Measurements from ENCODE around the gene ANKRD63.
A peak's percentile ranks its signal among the peaks of the same experiment; 100 is the strongest.

The ANKRD63 gene

DNA sequence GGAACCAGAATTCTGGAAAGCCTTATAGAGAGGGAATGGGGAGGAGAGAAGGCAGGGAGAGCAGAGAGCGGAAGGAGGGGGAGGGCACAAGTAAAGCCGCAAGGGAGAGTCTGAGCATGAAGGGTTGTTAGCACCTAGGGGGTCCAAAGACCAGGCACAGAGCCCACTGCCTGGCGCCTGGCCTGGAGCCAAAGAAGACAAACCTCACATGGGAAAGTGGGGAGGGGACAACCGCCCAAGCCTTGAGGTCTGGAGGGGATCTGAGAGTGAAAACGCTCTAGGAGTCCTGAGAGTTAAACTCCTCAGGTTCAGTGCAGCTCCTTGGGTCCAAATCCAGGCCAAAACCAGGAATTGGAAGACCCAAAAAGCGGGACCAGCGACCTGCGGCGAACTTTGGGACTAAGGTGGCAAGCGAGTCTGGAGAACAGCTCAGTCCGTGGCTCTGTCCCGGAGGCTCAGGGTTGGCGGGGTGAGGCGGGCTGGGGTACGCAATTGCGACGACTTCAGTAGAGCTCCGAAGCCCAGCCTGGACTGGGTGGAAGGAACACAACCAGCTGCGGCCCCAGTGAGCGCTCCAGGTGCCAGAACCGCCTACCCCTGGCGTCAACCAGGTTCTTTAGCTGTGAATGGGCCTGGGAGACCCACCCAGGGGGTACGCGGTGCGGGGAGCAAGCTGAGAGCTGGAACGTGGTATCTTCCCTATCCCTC lies 39.8 kb upstream of the ANKRD63 start:
- peaks cover 4% of the 10 kb centered on the region for H3K27me3 ChIP-seq (ENCODE audit: insufficient read depth, insufficient read length)
- TF ChIP-seq YY1 (IDR thresholded peaks at IDR 0.05; ENCODE audit: insufficient read depth, insufficient read length) (no peak), ZNF274 (IDR thresholded peaks at IDR 0.05; ENCODE audit: low read depth, low read length) (no peak), SUZ12 (IDR thresholded peaks at IDR 0.05; ENCODE audit: extremely low read depth, insufficient read depth, insufficient read length) (no peak)
- H3K4me1 ChIP-seq (ENCODE audit: insufficient read depth, insufficient read length): peaks cover 15% of the 10 kb centered on the region
- peak overlapping the region; percentile 28 for H3K4me3 ChIP-seq (ENCODE audit: insufficient read length, low read depth)
- H3K9me3 ChIP-seq (ENCODE audit: insufficient read depth, low read length): no peaks in the 10 kb centered on the region
- peaks cover 14% of the 10 kb centered on the region for H3K36me3 ChIP-seq (ENCODE audit: insufficient read depth, insufficient read length, low read length)
- no peak for DNase-seq (ENCODE audit: low read depth, low spot score)
- H3K9ac ChIP-seq (ENCODE audit: insufficient read length, low read depth): peak overlapping the region; percentile 72

GRCh38 chr15:40320931-40321371 lies 38.1 kb upstream of the ANKRD63 start:
- no peak overlapping the region for H3K9ac ChIP-seq (ENCODE audit: insufficient read length, low read depth)
- H3K27me3 ChIP-seq (ENCODE audit: insufficient read depth, insufficient read length): peaks cover 4% of the 10 kb centered on the region
- peaks cover 15% of the 10 kb centered on the region for H3K4me1 ChIP-seq (ENCODE audit: insufficient read depth, insufficient read length)
- DNase-seq (ENCODE audit: low read depth, low spot score): no peak
- TF ChIP-seq ZNF274 (IDR thresholded peaks at IDR 0.05; ENCODE audit: low read depth, low read length): no peak
- no peak for TF ChIP-seq YY1 (IDR thresholded peaks at IDR 0.05; ENCODE audit: insufficient read depth, insufficient read length)
- no peak for TF ChIP-seq SUZ12 (IDR thresholded peaks at IDR 0.05; ENCODE audit: extremely low read depth, insufficient read depth, insufficient read length)
- H3K4me3 ChIP-seq (ENCODE audit: insufficient read length, low read depth): no peak overlapping the region
- peaks cover 5% of the 10 kb centered on the region for H3K36me3 ChIP-seq (ENCODE audit: insufficient read depth, insufficient read length, low read length)
- no peaks in the 10 kb centered on the region for H3K9me3 ChIP-seq (ENCODE audit: insufficient read depth, low read length)

GRCh38 chr15:40320409-40320808 lies 37.5 kb upstream of the ANKRD63 start:
- DNase-seq (ENCODE audit: low read depth, low spot score): no peak
- TF ChIP-seq ZNF274 (IDR thresholded peaks at IDR 0.05; ENCODE audit: low read depth, low read length) (no peak), YY1 (IDR thresholded peaks at IDR 0.05; ENCODE audit: insufficient read depth, insufficient read length) (no peak), SUZ12 (IDR thresholded peaks at IDR 0.05; ENCODE audit: extremely low read depth, insufficient read depth, insufficient read length) (no peak)
- H3K36me3 ChIP-seq (ENCODE audit: insufficient read depth, insufficient read length, low read length): no peaks in the 10 kb centered on the region
- H3K9me3 ChIP-seq (ENCODE audit: insufficient read depth, low read length): no peaks in the 10 kb centered on the region
- no peak overlapping the region for H3K9ac ChIP-seq (ENCODE audit: insufficient read length, low read depth)
- H3K4me1 ChIP-seq (ENCODE audit: insufficient read depth, insufficient read length): peaks cover 15% of the 10 kb centered on the region
- no peak overlapping the region for H3K4me3 ChIP-seq (ENCODE audit: insufficient read length, low read depth)
- peaks cover 4% of the 10 kb centered on the region for H3K27me3 ChIP-seq (ENCODE audit: insufficient read depth, insufficient read length)

- Histone ChIP-seq H3K4me1 (ENCODE audit: insufficient read depth, insufficient read length) (peaks cover 13% of the 10 kb centered on the region), H3K4me3 (ENCODE audit: insufficient read length, low read depth) (no peak overlapping the region), H3K9ac (ENCODE audit: insufficient read length, low read depth) (no peak overlapping the region), H3K9me3 (ENCODE audit: insufficient read depth, low read length) (no peaks in the 10 kb centered on the region), H3K27me3 (ENCODE audit: insufficient read depth, insufficient read length) (peaks cover 4% of the 10 kb centered on the region), H3K36me3 (ENCODE audit: insufficient read depth, insufficient read length, low read length) (no peaks in the 10 kb centered on the region)
- no peak for TF ChIP-seq ZNF274 (IDR thresholded peaks at IDR 0.05; ENCODE audit: low read depth, low read length)
- TF ChIP-seq SUZ12 (IDR thresholded peaks at IDR 0.05; ENCODE audit: extremely low read depth, insufficient read depth, insufficient read length): no peak
- TF ChIP-seq YY1 (IDR thresholded peaks at IDR 0.05; ENCODE audit: insufficient read depth, insufficient read length): no peak
- no peak for DNase-seq (ENCODE audit: low read depth, low spot score)
Measured at GRCh38 chr15:40317580-40317979, 34.7 kb upstream of the ANKRD63 start.

DNA sequence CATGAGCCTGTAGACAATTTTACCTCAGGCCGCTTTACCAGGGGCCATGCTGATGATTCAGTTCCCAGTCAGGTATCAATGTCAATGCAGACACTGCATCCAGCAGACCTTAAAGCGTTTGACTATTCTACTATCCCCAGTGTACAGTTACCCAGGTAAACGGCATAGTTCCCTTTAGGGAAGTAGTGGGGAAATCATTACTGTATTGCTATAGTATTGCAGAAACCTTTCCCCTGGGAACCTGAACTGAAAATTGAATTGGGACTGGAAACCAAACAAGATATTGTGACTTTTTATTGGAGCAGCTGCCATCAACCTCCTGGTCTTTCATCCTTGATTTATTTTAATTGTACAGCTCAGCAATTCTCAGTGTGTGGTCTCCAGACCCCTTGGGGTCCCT lies 34.1 kb upstream of the ANKRD63 start:
- Histone ChIP-seq H3K4me1 (ENCODE audit: insufficient read depth, insufficient read length) (peaks cover 8% of the 10 kb centered on the region), H3K9me3 (ENCODE audit: insufficient read depth, low read length) (no peaks in the 10 kb centered on the region), H3K36me3 (ENCODE audit: insufficient read depth, insufficient read length, low read length) (no peaks in the 10 kb centered on the region), H3K27me3 (ENCODE audit: insufficient read depth, insufficient read length) (peaks cover 3% of the 10 kb centered on the region), H3K9ac (ENCODE audit: insufficient read length, low read depth) (no peak overlapping the region), H3K4me3 (ENCODE audit: insufficient read length, low read depth) (no peak overlapping the region)
- TF ChIP-seq YY1 (IDR thresholded peaks at IDR 0.05; ENCODE audit: insufficient read depth, insufficient read length): no peak
- no peak for TF ChIP-seq ZNF274 (IDR thresholded peaks at IDR 0.05; ENCODE audit: low read depth, low read length)
- no peak for TF ChIP-seq SUZ12 (IDR thresholded peaks at IDR 0.05; ENCODE audit: extremely low read depth, insufficient read depth, insufficient read length)
- no peak for DNase-seq (ENCODE audit: low read depth, low spot score)

DNA sequence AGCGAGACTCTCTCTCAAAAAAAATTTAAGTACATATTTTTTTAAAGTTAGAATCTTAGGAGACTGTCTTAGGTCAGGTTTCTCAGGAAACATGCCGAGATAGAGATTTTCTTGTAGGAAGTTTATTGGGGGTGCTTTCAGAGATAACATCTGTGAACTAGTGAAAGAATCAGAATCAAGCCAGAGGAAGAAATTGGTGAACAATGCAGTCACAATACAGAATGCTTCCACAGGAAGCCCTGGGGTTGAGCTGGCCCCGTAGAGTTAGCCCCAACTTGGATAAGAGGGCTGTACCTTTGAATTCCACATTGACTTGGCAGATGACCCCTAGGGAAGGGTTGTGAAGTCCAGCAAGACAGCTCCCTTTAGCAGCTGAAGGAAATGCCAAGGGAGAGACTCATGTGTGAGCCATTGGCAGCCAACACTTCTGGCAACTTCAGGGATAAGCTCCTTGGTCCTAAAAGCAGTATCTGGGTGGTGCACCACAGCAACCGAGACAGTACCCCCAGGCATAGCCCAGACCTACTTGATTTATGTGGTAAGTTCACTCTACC lies 31.9 kb upstream of the ANKRD63 start:
- H3K36me3 ChIP-seq (ENCODE audit: insufficient read depth, insufficient read length, low read length): no peaks in the 10 kb centered on the region
- H3K9me3 ChIP-seq (ENCODE audit: insufficient read depth, low read length): no peaks in the 10 kb centered on the region
- no peak overlapping the region for H3K9ac ChIP-seq (ENCODE audit: insufficient read length, low read depth)
- no peak for TF ChIP-seq ZNF274 (IDR thresholded peaks at IDR 0.05; ENCODE audit: low read depth, low read length)
- no peak for TF ChIP-seq YY1 (IDR thresholded peaks at IDR 0.05; ENCODE audit: insufficient read depth, insufficient read length)
- no peak for TF ChIP-seq SUZ12 (IDR thresholded peaks at IDR 0.05; ENCODE audit: extremely low read depth, insufficient read depth, insufficient read length)
- no peak overlapping the region for H3K4me3 ChIP-seq (ENCODE audit: insufficient read length, low read depth)
- H3K4me1 ChIP-seq (ENCODE audit: insufficient read depth, insufficient read length): peaks cover 4% of the 10 kb centered on the region
- DNase-seq (ENCODE audit: low read depth, low spot score): no peak
- H3K27me3 ChIP-seq (ENCODE audit: insufficient read depth, insufficient read length): peaks cover 4% of the 10 kb centered on the region

GRCh38 chr15:40313531-40314398 lies 30.9 kb upstream of the ANKRD63 start:
- DNase-seq (ENCODE audit: low read depth, low spot score): no peak
- TF ChIP-seq ZNF274 (IDR thresholded peaks at IDR 0.05; ENCODE audit: low read depth, low read length) (no peak), SUZ12 (IDR thresholded peaks at IDR 0.05; ENCODE audit: extremely low read depth, insufficient read depth, insufficient read length) (no peak)
- Histone ChIP-seq H3K36me3 (ENCODE audit: insufficient read depth, insufficient read length, low read length) (no peaks in the 10 kb centered on the region), H3K4me3 (ENCODE audit: insufficient read length, low read depth) (no peak overlapping the region), H3K27me3 (ENCODE audit: insufficient read depth, insufficient read length) (peaks cover 4% of the 10 kb centered on the region), H3K9ac (ENCODE audit: insufficient read length, low read depth) (no peak overlapping the region), H3K4me1 (ENCODE audit: insufficient read depth, insufficient read length) (peaks cover 9% of the 10 kb centered on the region), H3K9me3 (ENCODE audit: insufficient read depth, low read length) (no peaks in the 10 kb centered on the region)

All from NT2/D1 (cell line).